Measurements from ENCODE around the gene CHST3.

- TF ChIP-seq POLR2A (IDR thresholded peaks at IDR 0.05) (no peak), POLR2AphosphoS5 (IDR thresholded peaks at IDR 0.05) (no peak), EP300 (IDR thresholded peaks at IDR 0.05) (no peak)
- TF ChIP-seq, protein P1, sequence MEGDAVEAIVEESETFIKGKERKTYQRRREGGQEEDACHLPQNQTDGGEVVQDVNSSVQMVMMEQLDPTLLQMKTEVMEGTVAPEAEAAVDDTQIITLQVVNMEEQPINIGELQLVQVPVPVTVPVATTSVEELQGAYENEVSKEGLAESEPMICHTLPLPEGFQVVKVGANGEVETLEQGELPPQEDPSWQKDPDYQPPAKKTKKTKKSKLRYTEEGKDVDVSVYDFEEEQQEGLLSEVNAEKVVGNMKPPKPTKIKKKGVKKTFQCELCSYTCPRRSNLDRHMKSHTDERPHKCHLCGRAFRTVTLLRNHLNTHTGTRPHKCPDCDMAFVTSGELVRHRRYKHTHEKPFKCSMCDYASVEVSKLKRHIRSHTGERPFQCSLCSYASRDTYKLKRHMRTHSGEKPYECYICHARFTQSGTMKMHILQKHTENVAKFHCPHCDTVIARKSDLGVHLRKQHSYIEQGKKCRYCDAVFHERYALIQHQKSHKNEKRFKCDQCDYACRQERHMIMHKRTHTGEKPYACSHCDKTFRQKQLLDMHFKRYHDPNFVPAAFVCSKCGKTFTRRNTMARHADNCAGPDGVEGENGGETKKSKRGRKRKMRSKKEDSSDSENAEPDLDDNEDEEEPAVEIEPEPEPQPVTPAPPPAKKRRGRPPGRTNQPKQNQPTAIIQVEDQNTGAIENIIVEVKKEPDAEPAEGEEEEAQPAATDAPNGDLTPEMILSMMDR (IDR thresholded peaks at IDR 0.05), result no peak
These were observed 50.7 kb downstream of the CHST3 start for GRCh38 chr10:72014785-72015480.
